Measurements from ENCODE around the gene TRAPPC6A.

TRAPPC6A gene

DNA sequence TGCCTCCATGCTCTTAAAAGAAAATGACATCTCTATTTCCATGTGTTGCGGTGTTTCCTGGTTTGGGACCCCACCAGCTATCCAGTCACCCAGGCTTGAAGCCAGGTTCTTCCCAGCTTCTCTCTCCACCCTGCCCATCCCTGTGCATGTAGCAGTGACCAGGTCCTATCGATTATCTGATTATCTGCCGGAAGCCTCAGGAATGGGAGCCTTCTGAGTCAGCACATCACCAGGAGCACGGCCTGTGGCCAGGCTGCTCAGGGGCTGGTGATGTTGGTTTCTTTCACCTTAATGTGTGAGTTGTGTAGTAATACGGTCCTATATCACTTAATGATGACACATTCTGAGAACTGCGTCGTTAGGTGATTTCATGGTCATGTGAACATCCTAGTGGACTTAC is 51.4 kb downstream of the TRAPPC6A start:
- in situ Hi-C loops (cut with MboI; ENCODE audit: low sequenced_read_pairs, unreplicated experiment) = no loop called here
- DNase-seq (ENCODE audit: low spot score) = no peak
- TF ChIP-seq CTCF (IDR thresholded peaks at IDR 0.05; ENCODE audit: borderline replicate concordance, control extremely low read depth, extremely low read depth, insufficient read depth, missing control alignments) = no peak

DNA sequence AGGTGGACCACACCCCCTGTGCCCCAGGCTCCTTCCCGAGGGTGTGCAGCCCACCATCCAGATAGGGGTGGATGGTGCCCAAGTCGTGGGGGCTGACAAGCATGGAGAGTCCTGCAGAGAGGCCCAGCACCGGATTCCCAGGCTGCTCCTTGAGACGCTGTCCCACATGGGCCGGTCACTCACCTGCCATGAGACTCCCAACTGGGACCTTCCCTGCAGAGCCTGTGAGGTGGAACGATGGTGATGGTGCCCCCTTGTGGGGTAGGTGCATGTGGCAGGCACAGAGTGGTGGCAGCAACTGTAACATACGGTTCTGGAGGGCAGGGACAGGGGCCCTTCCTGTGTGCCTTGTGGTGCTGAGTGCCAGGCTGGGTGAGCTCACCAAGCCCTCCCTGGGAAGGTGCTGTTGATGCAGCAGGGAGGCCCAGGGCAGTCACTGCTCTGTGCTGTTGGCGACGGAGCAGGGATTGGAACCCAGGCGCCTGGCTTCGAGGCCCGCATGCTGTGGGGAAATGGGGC is 52.0 kb downstream of the TRAPPC6A start:
- DNase-seq (ENCODE audit: low spot score) = peak; percentile 78
- in situ Hi-C loops (cut with MboI; ENCODE audit: low sequenced_read_pairs, unreplicated experiment) = no loop called here
- peak; percentile 85 for TF ChIP-seq CTCF (IDR thresholded peaks at IDR 0.05; ENCODE audit: borderline replicate concordance, control extremely low read depth, extremely low read depth, insufficient read depth, missing control alignments)

DNA sequence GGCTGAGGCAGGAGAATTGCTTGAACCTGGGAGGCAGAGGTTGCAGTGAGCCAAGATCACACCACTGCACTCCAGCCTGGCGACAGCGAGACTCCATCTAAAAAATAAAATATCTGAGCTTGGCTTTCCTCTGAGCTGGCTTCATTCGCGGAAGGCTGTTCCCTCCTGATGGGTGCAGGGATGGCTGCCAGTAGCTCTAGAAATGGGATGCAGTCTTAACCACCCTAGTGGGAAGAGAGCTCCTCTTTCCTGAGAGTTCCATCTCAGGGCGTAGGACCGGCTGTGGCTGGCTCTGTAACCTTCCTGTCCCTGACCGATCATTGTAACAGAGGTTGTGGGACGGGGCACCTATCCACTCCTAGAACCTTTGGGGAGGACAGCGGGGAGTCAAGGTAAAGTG is 52.7 kb downstream of the TRAPPC6A start:
- no peak for DNase-seq (ENCODE audit: low spot score)
- no peak for TF ChIP-seq CTCF (IDR thresholded peaks at IDR 0.05; ENCODE audit: borderline replicate concordance, control extremely low read depth, extremely low read depth, insufficient read depth, missing control alignments)
- in situ Hi-C loops (cut with MboI; ENCODE audit: low sequenced_read_pairs, unreplicated experiment) = no loop called here

DNA sequence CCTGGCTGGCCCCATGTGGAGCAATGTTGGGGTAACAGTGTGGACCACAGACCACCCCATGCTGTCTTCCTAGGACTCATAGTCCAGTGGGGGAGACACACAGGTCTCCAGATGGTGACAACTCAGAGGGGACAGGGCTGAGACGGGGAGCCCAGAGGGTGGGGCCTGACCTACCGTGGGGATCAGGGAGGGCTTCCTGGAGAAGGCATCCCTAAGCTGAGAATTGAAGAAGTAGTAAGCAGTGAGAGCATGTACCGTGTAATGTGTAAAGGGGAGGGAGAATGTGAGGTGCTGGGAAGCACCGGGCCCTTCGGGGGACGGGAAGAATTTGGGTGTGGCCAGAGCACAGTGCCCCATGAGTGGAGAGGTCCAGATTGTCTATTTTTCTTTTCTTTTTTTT is 54.0 kb downstream of the TRAPPC6A start:
- no peak for DNase-seq (ENCODE audit: low spot score)
- TF ChIP-seq CTCF (IDR thresholded peaks at IDR 0.05; ENCODE audit: borderline replicate concordance, control extremely low read depth, extremely low read depth, insufficient read depth, missing control alignments) = no peak
- in situ Hi-C loops (cut with MboI; ENCODE audit: low sequenced_read_pairs, unreplicated experiment) = no loop called here

DNA sequence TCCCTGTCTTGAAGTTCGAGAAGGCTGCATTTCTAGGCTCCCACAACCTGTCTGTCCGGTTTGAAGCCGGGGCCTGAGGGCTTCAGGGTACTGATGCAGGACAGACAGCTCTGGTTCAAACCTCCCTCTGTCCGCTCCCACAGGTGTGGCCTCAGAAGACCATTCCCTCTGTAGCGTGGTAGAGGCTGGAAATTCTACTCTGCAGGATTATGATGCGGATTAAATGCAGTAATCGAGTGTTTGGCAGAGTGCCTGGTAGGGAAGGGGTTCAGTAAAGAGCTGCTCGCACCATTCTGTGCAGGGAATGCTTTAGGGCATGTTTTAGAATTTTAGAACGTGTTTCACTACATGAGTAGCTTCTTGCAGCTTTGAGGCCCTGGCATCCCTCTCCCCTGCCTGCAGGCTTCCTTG is 54.6 kb downstream of the TRAPPC6A start:
- no peak for DNase-seq (ENCODE audit: low spot score)
- no peak for TF ChIP-seq CTCF (IDR thresholded peaks at IDR 0.05; ENCODE audit: borderline replicate concordance, control extremely low read depth, extremely low read depth, insufficient read depth, missing control alignments)
- in situ Hi-C loops (cut with MboI; ENCODE audit: low sequenced_read_pairs, unreplicated experiment) = no loop called here

DNA sequence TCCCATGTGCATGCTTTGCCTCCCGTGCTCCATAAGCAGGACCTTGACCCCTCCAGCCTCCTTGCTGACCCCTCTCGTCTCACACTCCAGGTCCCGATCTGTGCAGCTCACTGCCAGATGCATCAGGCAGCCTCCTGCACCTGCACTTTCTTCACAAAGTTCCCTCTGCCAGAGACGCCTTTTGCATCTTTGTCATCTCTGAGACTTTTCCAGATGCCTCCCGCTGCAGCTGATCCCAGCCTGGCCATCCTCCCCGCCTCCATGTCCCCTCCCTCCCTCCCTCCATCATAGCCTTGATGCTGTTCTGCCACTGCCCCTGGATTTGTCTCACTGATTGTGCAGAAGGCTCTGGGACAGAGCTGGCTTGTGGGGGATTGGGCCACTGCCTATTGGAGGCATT is 55.2 kb downstream of the TRAPPC6A start:
- DNase-seq (ENCODE audit: low spot score) = no peak
- no peak for TF ChIP-seq CTCF (IDR thresholded peaks at IDR 0.05; ENCODE audit: borderline replicate concordance, control extremely low read depth, extremely low read depth, insufficient read depth, missing control alignments)
- in situ Hi-C loops (cut with MboI; ENCODE audit: low sequenced_read_pairs, unreplicated experiment) = no loop called here
